Karpas-422 (cell line): Measurements from ENCODE around the gene ELK3. TPM values are rescaled to one million over a fixed set of nuclear protein-coding genes. Genes with fewer than 3 reads are reported as not detected.

ENCODE experiments used
- small RNA-seq: library from RNA; depleted of rRNA; stranded (forward); fragments of <200 nt; gene quantifications from one replicate; pipeline ENCODE3, GENCODE V24; 2014
- total RNA-seq: library from RNA; depleted of rRNA; stranded (reverse); fragments of >200 nt; shearing (Covaris generic); gene quantifications from 2 replicates; pipeline ENCODE4 v1.2.3, GENCODE V29; 2014; ENCODE audit warnings: low replicate concordance; rRNA removed

Gene ELK3
- total RNA-seq, 1 experiment from 2014 or later: 1.8 TPM

Small RNA genes within 50 kb of the gene (small RNA-seq; reads per million reads assigned to genes)
- gene RNU4-24P: not detected

Other genes with a start within 250 kb of the ELK3 start
- gene HAL, start 198.0 kb upstream of the ELK3 start, total RNA-seq: 0.07 and 0.69 TPM in 2 replicates
- gene LTA4H, start 158.8 kb upstream of the ELK3 start, total RNA-seq: 88.7 and 120 TPM in 2 replicates
- gene CDK17, start 206.1 kb downstream of the ELK3 start, total RNA-seq: 35.6 and 71.2 TPM in 2 replicates